K562 (cell line): Measurements from ENCODE around the gene MPZL1. TPM values are rescaled to one million over a fixed set of nuclear protein-coding genes. Genes with fewer than 3 reads are reported as not detected.

Experiments
- CHD4 ChIP-seq: fragments of 200-600 bp; sonication (generic); IDR thresholded peaks from 3 replicates; pipeline ENCODE4 v1.6.1; 2012; ENCODE audit warnings: low read depth, mild to moderate bottlenecking, mixed read lengths, low read length, inconsistent platforms; ENCODE audit not compliant: insufficient read depth, insufficient replicate concordance, poor library complexity, severe bottlenecking
- ETS2 ChIP-seq: IDR thresholded peaks from 2 replicates; pipeline ENCODE4 v1.6.1; 2016; ENCODE audit warnings: borderline replicate concordance, missing genetic modification characterization, mild to moderate bottlenecking, moderate library complexity, missing compliant biosample characterization; ENCODE audit not compliant: poor library complexity, severe bottlenecking
- FOXM1 ChIP-seq, 2 experiments: fragments of 450-650 bp in 1 of 2; sonication (generic) in 1 of 2; formaldehyde crosslinking in 1 of 2; IDR thresholded peaks; 2 replicates each; pipeline versions ENCODE4 v1.6.1 to v1.9.0; 2017 to 2022; ENCODE audit warnings: low read depth in 2 of 2, mild to moderate bottlenecking in 2 of 2, missing genetic modification reagents in 1 of 2, moderate library complexity in 1 of 2
- GATA2 ChIP-seq: sonication (generic); formaldehyde crosslinking; IDR thresholded peaks from 2 replicates; pipeline ENCODE4 v1.4.0; 2020; ENCODE audit warnings: mild to moderate bottlenecking, missing genetic modification reagents
- GATAD2B ChIP-seq: fragments of 450-650 bp; IDR thresholded peaks from 2 replicates; pipeline ENCODE4 v1.6.1; 2017; ENCODE audit warnings: mild to moderate bottlenecking, borderline replicate concordance
- KLF16 ChIP-seq: IDR thresholded peaks from 2 replicates; pipeline ENCODE4 v1.6.1; 2016; ENCODE audit warnings: antibody characterized with exemption
- LCOR ChIP-seq: sonication (generic); formaldehyde crosslinking; IDR thresholded peaks from 2 replicates; pipeline ENCODE4 v1.8.0; 2022; ENCODE audit warnings: mild to moderate bottlenecking, missing genetic modification reagents
- MEIS2 ChIP-seq: fragments of 450-650 bp; IDR thresholded peaks from 2 replicates; pipeline ENCODE4 v1.6.1; 2014; ENCODE audit warnings: mild to moderate bottlenecking; ENCODE audit not compliant: partially characterized antibody
- NUFIP1 ChIP-seq: fragments of 450-650 bp; IDR thresholded peaks from 2 replicates; pipeline ENCODE4 v1.6.1; 2018; ENCODE audit not compliant: partially characterized antibody
- RBM25 ChIP-seq: fragments of 200-400 bp; formaldehyde crosslinking; IDR thresholded peaks from 2 replicates; pipeline ENCODE4 v1.6.1; 2018; ENCODE audit warnings: low read length, low read depth, moderate library complexity; ENCODE audit not compliant: severe bottlenecking
- RREB1 ChIP-seq: fragments of 250-450 bp; sonication (Bioruptor Pico); IDR thresholded peaks from 2 replicates; pipeline ENCODE4 v1.4.0; 2020
- RUNX1 ChIP-seq: sonication (generic); IDR thresholded peaks from 2 replicates; pipeline ENCODE4 v1.6.1; 2016; ENCODE audit warnings: antibody characterized with exemption, low read depth
- TEAD1 ChIP-seq, 2 experiments: fragments of 450-650 bp in 1 of 2; sonication (generic) in 1 of 2; formaldehyde crosslinking; IDR thresholded peaks; 2 replicates each; pipeline versions ENCODE4 v1.4.0 to v1.8.0; 2020 to 2022; ENCODE audit warnings: mild to moderate bottlenecking in 2 of 2, missing genetic modification reagents in 1 of 2
- ZFP36 ChIP-seq: fragments of 150-350 bp; IDR thresholded peaks from 2 replicates; pipeline ENCODE4 v1.6.1; 2018; ENCODE audit warnings: low read length, low read depth; ENCODE audit not compliant: partially characterized antibody
- ZNF511 ChIP-seq: sonication (generic); formaldehyde crosslinking; IDR thresholded peaks from 2 replicates; pipeline ENCODE4 v1.8.0; 2022; ENCODE audit warnings: mild to moderate bottlenecking, missing genetic modification reagents
- ZNF592 ChIP-seq: fragments of 450-650 bp; IDR thresholded peaks from 2 replicates; pipeline ENCODE4 v1.6.1; 2017; ENCODE audit warnings: antibody characterized with exemption, mild to moderate bottlenecking
- polyA plus RNA-seq, 8 experiments: library from polyadenylated mRNA; depleted of rRNA in 4 of 8; stranded (reverse) in 5 of 8; unstranded in 3 of 8; fragments of >200 nt; fragmentation: Nextera tagmentation in 2 of 8; fragmentation: Illumina TruSeq in 1 of 8; extraction: Ambion mirVana in 2 of 8; extraction: Trizol in 1 of 8; gene quantifications; 2 replicates each; pipeline versions ENCODE4 v1.2.1 to v1.2.3, GENCODE V29; 2011 to 2014; ENCODE audit warnings: inconsistent platforms in 1 of 8, missing spikeins in 1 of 8
- total RNA-seq, 7 experiments: library from RNA; depleted of rRNA in 6 of 7; stranded (reverse); fragments of >200 nt in 6 of 7; fragmentation: Illumina TruSeq in 2 of 7; extraction: Trizol in 2 of 7; gene quantifications; 2 replicates each; pipeline versions ENCODE4 v1.2.1 to v1.2.3, GENCODE V29; 2011 to 2021; ENCODE audit warnings: low replicate concordance in 1 of 7

Gene MPZL1
- total and polyA plus RNA-seq, 9 of the 15 experiments (the other 6 are each of a cell fraction or from before 2014, with no cell fraction given) = 14.5 to 153 (median 66.5) TPM

GRCh38 chr1:167762061-167762746 lies 40.4 kb downstream of the MPZL1 start (continued):
- no peak for TF ChIP-seq CHD4
- TF ChIP-seq ZFP36 = no peak
- peak; percentile 76; the same call in 1 of the 2 replicates for TF ChIP-seq ZNF592
- TF ChIP-seq GATA2 = no peak
- TF ChIP-seq KLF16 = no peak
- TF ChIP-seq RREB1 = no peak
- TF ChIP-seq TEAD1 (CRISPR knock-in tag; IDR thresholded peaks at IDR 0.05) = no peak
- TF ChIP-seq ZNF511 = no peak
- TF ChIP-seq GATAD2B = no peak; the same call in 1 of the 2 replicates
- no peak for TF ChIP-seq ETS2 (tag)
- TF ChIP-seq RUNX1 = no peak
- no peak for TF ChIP-seq LCOR (CRISPR knock-in tag)
- TF ChIP-seq MEIS2 = peak; percentile 87
- TF ChIP-seq FOXM1 (IDR thresholded peaks at IDR 0.05; ENCODE audit: low read depth) = peak; percentile 79
- no peak for TF ChIP-seq FOXM1 (CRISPR knock-in tag; IDR thresholded peaks at IDR 0.05; ENCODE audit: low read depth)
- TF ChIP-seq RBM25 = peak; percentile 16
- TF ChIP-seq NUFIP1 = no peak
